HG03196 (cell line): ENCODE data around the gene FBXW2.

ENCODE experiments used
- ATAC-seq: cut with Tn5 transposase; IDR thresholded peaks from one replicate; pipeline ENCODE4 v1.9.1; 2021; ENCODE audit not compliant: unreplicated experiment

Gene FBXW2

DNA sequence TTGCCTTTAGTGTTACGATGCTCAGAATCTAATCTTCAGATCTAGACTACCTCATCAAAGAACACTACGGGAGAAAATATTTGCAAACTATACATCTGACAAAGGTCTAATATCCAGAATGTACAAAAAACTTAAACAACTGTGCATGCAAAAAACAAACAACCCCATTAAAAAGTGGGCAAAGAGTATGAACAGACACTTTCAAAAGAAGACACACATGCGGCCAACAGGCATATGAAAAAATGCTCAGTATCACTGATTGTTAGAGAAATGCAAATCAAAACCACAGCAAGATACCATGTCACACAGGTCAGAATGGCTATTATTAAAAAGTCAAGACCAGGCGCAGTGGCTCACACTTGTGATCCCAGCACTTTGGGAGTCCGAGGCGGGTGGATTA lies 47.9 kb downstream of the FBXW2 start:
- no peak for ATAC-seq

DNA sequence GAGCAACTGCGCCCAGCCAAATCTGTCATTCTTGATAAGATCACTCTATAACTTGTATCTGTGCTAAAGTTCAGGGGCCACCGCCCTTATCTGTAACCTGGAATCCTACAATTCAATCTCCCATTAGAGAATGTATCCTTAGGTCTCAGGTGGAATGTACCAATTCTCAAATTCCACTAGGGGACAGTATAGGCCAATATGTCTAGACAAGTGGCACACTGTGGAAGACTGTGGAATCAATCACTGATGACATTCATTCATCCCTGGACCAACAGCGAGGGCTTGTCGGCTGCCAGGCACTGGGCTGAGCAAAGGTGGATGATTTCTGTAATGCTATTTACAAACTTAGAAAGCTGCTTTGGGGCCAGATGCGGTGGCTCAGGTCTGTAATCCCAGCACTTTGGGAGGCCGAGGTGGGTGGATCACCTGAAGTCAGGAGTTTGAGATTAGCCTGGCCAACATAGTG lies 50.2 kb downstream of the FBXW2 start:
- ATAC-seq = no peak

DNA sequence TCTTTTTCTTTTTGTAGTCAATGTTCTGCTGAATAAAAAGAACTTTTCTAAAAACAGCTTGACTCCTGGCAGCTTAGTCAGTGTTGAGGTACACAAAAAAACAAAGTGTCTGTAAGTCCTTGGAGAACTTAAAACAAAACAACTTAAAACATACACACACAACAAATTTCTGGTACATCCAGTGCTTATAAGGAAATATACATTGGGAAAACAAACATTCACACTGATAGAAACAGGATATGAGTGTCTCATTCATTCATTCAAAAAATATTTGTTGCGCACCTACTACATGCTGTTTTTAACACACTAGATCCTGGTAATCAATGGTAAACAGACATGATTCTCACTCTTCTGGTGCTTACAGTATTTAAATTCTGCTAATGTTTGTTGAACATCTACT lies 51.5 kb downstream of the FBXW2 start:
- no peak for ATAC-seq

DNA sequence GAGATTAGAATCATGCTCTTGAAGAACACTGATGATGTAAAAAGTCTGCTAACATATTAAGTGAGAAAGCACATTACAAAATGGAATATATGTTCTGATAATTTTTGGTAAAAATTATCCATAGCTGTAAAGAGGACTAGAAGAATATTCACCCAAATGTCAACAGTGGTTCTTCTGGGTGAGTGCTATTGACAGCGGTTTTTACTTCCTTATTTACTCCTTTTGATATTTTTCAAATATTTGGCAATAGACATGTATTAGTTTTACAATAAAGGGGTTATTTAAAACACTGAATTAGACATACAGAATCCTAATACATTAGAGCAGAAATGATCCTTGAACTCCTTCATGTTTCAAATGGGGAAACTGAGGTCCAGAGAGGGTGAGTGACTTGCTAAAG lies 52.0 kb downstream of the FBXW2 start:
- no peak for ATAC-seq

DNA sequence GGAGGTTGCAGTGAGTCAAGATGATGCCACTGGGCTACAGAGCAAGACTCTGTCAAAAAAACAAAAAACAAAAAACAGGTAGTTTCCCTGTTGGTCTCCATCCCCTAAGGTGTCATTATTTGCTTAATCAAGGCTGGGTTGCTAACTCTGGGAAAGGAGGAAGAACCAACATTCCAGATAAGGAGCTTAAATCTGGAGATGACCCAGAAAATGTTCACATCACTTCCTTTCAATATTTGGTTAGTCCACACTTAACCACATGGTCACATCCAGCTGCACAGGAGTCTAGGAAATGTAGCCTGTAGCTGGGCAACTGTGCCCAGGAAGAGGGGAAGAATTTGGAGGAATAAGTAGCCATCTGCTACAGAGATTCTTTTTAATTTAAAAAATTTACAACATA lies 53.1 kb downstream of the FBXW2 start:
- no peak for ATAC-seq

DNA sequence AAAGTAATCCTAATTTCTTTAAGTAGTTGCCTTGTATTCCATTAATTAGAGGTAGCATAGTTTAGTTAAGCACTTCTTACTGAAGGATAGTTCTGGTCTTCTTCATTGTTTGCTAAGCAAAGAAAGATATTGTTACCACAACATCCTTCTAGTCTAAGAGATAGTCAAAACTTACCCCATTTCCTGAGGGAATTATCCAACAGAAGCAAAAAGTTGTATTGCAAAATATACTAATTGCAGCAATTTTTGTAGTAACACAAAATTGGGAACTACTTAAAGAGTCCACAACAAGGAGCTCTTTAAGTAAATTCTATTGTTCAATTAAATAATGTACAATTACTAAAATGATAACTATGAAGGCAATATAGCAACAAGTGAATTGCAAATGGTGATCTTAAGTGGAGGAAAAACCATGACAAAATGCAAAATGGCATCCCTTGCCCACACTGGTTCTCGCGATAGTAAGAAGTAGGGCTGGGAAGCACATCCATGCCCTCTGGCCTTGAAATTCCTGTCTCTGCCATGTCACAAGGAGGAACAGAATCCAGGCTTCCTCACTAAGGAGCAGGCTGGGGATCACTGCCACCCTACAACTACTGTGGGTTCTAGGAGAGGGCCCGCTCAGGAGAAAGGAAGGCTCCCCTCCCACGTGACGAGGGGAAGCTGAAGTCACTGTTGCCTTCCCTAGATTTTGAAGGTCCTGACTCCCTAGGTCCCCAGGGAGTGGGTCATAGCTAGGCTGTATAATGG lies 55.6 kb downstream of the FBXW2 start:
- no peak for ATAC-seq

DNA sequence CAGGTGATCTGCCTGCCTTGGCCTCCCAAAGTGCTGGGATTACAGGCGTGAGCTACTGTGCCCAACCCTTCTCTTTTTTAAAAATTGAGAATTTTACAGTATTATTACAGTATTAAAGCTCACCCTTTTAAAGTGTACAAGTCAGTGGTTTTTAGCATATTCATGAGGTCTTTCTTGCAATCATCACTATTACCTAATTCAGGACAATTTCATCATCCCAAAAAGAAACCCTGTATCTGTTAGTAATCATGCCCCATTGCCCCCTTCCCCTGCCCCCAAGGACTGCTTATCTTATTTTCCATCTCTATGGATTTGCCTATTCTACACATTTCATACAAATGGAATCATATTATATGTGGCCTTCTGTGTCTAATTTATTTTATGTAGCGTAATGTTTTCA lies 56.3 kb downstream of the FBXW2 start:
- ATAC-seq = no peak

DNA sequence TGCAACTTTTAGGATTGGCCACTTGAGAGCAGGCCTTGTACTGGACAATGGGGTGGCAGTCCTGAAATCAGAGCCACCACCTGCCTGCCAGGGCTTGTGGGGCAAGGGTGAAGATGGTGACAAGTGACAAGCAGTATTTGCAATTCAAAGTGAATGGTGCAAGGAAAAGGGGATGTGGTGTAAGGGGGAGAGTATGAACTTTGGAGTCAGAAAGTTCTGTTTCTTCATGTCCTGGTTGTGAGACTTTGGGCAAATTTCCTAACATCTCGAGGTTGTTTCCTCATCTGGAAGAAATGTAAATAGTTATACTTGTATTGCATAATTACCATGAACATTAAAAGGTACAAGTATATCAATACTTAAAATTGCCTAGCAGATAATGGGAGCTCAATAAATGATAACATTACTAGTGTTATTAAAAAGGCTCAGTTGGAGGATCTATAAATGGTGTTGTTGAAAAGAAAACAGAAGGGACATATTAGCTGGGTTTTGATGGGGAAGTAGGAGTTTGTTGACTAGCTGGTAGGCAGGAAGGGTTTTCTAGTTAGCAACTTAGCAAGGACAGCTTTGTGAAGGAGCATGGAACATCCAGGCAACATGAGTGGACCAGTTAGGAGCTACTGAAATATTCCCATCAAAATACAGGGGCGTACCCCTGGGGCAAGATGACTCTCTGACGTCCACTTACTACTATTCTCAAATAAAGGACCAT lies 57.6 kb downstream of the FBXW2 start:
- ATAC-seq = no peak

DNA sequence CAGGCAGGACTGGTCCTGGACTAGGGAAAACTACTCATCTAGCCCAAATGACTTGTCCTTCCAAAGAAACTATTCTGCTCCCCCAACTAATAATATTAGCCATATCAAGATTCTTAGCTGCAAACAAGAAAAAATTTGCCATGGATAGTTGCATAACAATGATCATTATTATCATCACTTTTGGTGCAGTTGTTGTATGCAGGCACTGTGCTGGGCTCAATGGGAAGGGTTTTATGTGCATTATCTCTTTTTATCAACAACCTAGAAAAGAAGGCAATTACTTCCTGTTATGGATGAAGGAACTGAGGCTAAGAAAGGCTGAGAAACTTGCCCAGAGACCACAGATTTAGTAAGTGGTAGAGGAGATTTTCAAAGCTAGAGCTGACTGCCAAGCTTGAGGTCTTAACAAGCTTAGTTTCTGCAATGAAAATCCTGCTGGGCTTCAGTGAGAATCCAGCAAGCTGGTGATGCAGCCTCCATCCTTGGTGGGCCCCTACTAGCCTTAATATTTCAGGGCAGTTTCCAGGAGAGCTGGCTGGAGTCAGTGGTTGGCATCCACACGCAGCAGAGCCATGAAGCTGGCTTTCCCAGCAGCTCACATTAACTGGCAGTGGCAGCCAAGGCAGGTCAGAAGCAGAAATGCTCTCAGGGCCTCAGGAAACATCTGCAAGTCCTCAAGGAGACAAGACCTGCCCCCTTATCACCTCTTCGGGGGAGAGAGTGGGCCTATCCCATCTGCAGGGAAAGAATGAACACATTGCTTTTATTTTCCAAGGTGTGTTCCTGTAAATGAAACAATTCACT lies 58.4 kb downstream of the FBXW2 start:
- no peak for ATAC-seq

DNA sequence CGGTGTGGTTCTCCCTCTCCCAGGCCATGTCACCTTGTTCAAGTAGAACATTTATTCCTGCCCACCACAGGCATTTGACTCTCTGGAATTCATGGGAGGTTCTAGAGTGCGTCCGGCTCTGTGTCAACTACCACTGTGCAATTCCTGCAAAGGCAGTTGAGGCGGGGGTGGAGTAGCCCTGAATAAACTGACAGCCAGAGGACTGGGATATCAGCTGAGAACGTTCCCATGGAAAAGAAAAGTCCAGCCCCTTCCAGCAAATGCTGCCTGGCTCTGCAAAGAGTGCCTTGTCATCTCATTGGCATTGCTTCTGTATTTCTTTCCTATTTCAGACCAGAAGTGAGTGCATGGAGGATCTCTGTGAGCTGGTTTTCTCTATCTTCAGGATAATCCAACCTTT lies 60.0 kb downstream of the FBXW2 start:
- ATAC-seq = no peak

DNA sequence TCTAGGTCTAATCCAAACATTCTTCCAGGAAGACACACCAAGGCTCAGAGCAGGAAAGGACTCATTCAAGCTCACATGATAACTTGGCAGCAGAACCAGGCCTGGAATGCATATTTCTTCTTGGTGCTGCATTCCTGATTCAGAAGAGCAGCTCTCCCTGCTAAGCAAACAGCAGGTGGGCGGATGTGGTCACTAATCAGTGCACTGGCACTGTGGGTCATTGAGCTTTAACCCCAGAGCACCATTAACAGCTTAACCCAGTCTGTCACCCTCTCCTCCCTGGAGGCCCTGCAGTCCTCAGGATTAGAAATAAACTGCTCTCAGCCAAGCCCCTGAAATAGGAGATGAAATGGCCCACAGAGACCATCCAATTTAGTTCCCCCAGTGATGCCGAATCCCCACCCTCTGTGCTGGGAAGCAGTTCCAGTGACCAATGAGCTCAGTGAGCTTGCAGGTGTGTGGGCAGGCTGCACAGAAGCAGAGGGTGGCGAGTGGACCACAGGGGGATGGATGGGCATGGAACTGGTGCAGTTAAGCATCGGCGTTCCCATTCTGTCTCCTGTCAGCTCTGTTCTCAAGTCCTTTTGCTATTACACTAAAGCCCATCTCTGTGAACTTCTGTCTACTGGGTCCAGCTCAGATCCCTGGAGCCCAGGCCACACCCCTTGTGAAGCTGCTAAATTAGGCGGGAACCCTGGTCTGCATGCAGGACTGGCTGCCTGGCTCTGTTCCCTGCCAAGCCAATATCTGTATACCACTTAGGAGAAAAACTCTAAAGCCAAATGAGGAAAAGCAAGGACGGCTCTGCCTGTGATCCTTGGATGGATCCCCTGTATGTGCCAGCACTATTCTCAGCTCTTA lies 62.3 kb downstream of the FBXW2 start:
- no peak for ATAC-seq

DNA sequence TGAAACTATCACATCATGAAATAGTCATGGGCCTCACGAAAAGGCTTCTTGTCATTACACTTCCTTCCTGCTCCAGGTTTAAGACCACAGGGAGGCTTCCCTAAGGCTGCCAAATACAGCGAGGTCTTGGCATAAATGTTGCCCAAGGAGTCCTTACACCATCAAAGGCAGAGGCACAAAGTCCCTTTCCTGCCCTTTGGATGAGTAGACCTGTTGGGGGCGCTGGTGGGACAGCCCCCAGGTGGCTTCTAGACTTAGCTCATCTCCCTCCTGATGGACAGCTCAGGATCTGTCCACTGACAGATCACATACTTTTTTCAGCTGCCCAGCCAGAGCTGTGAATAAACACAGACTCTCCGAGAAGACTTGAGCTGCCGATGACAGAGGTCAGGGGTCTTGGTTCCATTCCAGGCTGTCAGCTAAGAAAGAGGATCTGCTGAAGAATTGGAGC lies 63.4 kb downstream of the FBXW2 start:
- no peak for ATAC-seq

DNA sequence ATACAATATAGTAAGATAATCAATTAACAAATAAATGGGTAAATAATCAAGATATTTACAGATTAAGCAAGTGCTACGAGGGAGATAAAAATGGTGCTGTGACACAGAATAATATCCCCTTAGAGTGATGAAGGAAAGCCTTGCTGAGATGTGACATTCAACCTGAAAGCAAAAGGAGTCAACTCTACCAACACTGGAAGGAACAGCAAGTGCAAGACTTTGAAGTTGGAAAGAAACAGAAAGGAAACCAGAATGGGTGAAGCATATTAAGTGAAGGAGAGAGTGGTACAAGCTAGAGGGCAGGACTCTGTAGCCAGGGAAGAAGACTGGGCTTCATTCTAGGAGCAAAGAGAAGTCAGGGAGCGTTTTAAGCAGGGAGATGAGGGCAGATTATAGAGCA lies 66.7 kb downstream of the FBXW2 start:
- ATAC-seq = no peak

DNA sequence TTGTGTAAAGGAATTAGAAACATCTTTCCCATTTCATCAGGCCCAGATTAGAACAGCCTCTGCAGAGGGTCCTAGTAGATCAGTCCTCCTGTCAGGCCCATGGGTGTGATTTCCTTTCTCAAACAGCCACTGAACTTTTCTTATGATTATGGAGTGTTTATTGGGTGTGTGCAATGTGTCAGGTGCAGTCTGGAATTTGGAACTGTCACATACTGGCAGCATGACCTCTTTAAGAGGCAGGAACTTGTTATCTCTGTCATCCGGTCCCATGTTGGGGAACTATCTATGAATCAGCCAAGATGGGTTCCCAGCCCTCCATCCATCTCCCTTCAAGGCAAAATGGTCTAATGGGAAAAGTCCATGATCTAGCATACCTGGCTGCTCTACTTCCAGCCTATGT lies 67.3 kb downstream of the FBXW2 start:
- ATAC-seq = no peak

DNA sequence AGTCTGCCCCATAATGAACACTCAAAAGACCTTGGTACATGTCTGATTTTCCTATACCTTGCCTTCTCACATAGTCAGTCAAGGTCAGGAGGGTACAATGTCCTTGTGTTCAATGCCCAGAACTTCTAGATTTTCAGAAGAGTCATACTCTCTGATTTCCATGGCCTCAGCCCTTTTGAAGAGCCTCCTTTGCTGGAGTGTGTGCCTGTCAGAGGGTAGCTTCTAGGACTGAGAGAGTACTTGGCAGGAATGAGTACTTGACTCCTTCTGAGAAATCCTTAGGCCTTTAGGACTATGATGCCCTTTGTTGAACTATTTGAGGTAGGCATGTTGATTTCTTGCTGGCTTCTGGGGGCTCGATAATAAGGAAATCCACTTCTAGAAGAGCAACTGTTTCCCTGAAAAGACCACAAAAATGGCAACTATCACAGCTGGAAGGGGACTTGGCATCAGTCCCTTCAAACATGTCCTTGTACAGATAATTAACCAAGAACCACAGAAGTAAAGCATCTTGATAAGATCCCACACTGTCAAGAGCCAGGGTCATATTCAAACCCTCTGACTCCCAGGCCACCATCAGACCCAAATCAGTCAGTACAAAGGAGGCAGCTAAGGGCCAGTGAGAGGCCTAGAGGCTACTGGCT lies 68.3 kb downstream of the FBXW2 start:
- no peak for ATAC-seq

DNA sequence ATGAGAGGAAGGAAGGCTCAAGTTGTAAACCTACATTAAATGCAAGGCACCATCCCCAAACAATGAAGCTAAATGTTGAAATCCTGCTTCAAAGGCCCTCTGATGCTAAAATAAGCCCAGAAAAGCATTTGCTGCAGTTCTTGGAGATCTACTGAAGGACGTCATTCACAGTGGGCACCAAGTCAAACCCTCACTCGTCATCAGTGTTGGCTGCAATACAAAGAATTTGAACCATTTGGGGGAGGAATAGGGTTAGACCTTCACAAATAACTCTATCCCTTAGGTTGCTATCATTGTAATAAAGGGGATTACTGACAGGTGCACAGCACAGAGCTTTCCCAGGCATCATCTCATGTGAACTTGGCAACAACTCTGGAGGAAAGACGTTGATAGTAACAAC lies 69.7 kb downstream of the FBXW2 start:
- ATAC-seq = no peak

DNA sequence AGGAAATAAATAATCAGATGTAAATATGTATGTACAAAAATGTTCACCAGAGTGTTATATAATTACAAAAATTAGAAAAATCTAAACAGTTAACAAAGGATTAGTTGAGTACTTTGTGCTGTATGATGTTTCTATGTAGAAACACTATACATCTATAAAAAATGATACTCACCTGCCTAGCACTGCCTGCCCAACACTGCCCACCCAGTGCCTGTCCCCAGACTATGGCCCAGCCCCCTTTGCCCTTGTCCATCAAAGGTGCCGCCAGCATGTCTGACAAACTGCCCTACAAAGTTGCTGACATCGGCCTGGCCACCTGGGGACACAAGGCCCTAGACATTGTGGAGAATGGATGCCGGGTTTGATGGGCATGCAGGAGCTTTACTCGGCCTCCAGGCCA lies 72.8 kb downstream of the FBXW2 start:
- no peak for ATAC-seq

DNA sequence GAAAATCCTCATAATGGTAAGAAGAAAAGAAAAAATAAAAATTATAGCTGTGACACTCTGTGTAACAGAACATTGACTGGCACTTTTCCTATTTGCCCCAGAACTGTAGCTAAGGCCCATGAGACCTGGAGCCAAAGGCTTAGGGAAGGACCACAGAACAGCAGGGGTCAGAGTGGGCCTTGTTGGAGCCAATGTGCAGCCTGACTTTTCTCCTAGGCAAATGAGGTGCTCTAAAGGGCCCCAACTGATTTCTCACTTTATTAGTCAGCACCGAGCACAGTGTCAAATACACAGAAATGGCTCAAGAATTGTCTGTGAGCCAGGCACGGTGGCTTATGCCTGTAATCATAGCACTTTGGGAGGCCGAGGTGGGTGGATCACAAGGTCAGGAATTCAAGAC lies 74.9 kb downstream of the FBXW2 start:
- no peak for ATAC-seq

DNA sequence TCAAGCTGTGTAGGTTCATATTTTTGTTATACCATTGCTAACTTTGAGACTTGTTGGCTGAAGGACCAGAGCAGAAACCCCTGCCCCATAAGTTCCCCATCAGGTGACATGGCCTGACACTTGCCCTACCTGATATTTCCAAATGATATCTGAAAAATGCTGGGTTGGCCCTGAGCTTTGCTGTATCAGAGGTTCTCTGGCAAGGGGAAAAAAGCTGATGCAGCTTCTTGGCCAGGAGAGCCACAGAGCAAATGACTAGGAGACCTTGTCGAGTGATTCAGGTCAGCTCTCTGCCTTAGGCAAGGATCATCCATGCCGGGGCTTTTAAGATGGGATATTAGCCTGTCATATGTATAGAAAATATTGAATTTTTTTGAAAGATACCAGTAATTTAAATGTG lies 76.0 kb downstream of the FBXW2 start:
- no peak for ATAC-seq

DNA sequence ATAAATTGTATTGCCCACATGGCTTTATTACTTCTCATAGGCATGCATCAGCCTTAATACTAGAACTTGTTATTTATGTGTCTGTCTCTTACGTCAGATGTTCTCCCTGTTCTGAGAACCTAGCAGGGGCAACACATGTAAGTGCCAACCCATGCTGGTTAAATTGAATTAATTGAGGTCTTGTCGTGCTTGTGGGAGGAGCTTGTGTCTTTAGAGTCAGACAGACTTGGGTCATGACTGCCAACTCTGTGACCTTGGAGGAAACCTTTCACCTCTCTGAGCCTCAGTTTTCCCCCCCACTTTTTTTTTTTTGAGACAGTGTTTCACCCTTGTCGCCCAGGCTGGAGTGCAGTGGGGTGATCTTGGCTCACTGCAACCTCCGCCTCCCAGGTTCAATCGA lies 76.7 kb downstream of the FBXW2 start:
- ATAC-seq = no peak
